ENCODE data around the gene GBP4. TPM values are rescaled to one million over a fixed set of nuclear protein-coding genes. Genes with fewer than 3 reads are reported as not detected.

GBP4 gene
- total and polyA plus RNA-seq, 4 donors = 4.1 to 8.1 (median 5.8) TPM

- peak; percentile 35 for TF ChIP-seq ZBTB33 (IDR thresholded peaks at IDR 0.05)
- no peak for TF ChIP-seq REST (IDR thresholded peaks at IDR 0.05)
- peak in 1 of 2 donors; percentile 12 for TF ChIP-seq EGR1 (IDR thresholded peaks at IDR 0.05; ENCODE audit: low read depth in 2 of 2)
- TF ChIP-seq HNF4A (conservative IDR thresholded peaks at IDR 0.05) = peak; percentile 52 to 60
- no peak for TF ChIP-seq ATF3 (IDR thresholded peaks at IDR 0.05)
- TF ChIP-seq FOXA2 (IDR thresholded peaks at IDR 0.05) = peak; percentile 44
- no peak for TF ChIP-seq FOXA1 (IDR thresholded peaks at IDR 0.05)
- no peak for TF ChIP-seq GABPA (IDR thresholded peaks at IDR 0.05 in 1 of 2, conservative IDR thresholded peaks at IDR 0.05 in 1 of 2)
- TF ChIP-seq HNF4G (IDR thresholded peaks at IDR 0.05) = no peak
- peak in 1 of 2 donors; percentile 36 for TF ChIP-seq JUND (IDR thresholded peaks at IDR 0.05)
- TF ChIP-seq RAD21 (IDR thresholded peaks at IDR 0.05) = no peak
- TF ChIP-seq YY1 (IDR thresholded peaks at IDR 0.05) = peak; percentile 78
- TF ChIP-seq NR2F2 (IDR thresholded peaks at IDR 0.05) = no peak
- TF ChIP-seq CTCF (IDR thresholded peaks at IDR 0.05; ENCODE audit: low read depth, low read length, missing input control) = no peak
- TF ChIP-seq SP1 (IDR thresholded peaks at IDR 0.05) = peak; percentile 58
- TF ChIP-seq TAF1 (conservative IDR thresholded peaks at IDR 0.05) = no peak
- TF ChIP-seq MAX (IDR thresholded peaks at IDR 0.05) = peak; percentile 12
- TF ChIP-seq RXRA (IDR thresholded peaks at IDR 0.05) = peak; percentile 21 to 35
- WGBS = 42% methylated on average over 4 of the region's 4 CpGs
- H3K9me3 ChIP-seq (ENCODE audit: control insufficient read depth in 4 of 4, low read length in 3 of 4) = no peaks in the 10 kb centered on the region
Measured at GRCh38 chr1:89172468-89173143, 26.1 kb downstream of the GBP4 start.

More at GRCh38 chr1:89172468-89173143, 26.1 kb downstream of the GBP4 start:
- H3K9ac ChIP-seq (ENCODE audit: low read depth in 1 of 2, low read length in 2 of 2) = no peak overlapping the region
- peaks cover 2 to 53% (median 26%) of the 10 kb centered on the region in 4 donors for H3K4me1 ChIP-seq (ENCODE audit: control insufficient read depth in 4 of 4, insufficient read depth in 4 of 4, low read length in 3 of 4)
- no peak for DNase-seq (ENCODE audit: low spot score)
- peak overlapping the region; percentile 53 to 87 for H3K27ac ChIP-seq (ENCODE audit: low read depth in 1 of 2, low read length in 2 of 2)
- H3K27me3 ChIP-seq (ENCODE audit: control insufficient read depth in 4 of 4, insufficient read depth in 4 of 4, low read length in 3 of 4) = no peaks in the 10 kb centered on the region
- peaks cover 0 to 8% (median 1%) of the 10 kb centered on the region in 4 donors for H3K36me3 ChIP-seq (ENCODE audit: control insufficient read depth in 4 of 4, insufficient read depth in 3 of 4, low read depth in 1 of 4, low read length in 3 of 4)
- H3K4me3 ChIP-seq (ENCODE audit: low read depth in 1 of 3, low read length in 3 of 3) = peak overlapping the region in 1 of 3 donors; percentile 16
